Activated T-helper 1 cell treated with Interleukin-2 at 50 U/mL for 16 hours (primary cell): Measurements from ENCODE around the gene SDF4.
"Not testable (repeated sequence)": the region's sequence is repeated elsewhere in the genome, so short reads cannot be mapped to it uniquely, and the experiment has no call there.

Experiments
- DNase-seq: peaks from one replicate; pipeline ENCODE4 v3.0.0-alpha.2; 2020; ENCODE audit warnings: low read depth

The SDF4 gene

GRCh38 chr1:1179346-1179982 lies 52.3 kb downstream of the SDF4 start:
- DNase-seq = no peak

GRCh38 chr1:1178794-1179331 lies 52.9 kb downstream of the SDF4 start:
- no peak for DNase-seq

- DNase-seq = no peak
Observed at GRCh38 chr1:1177452-1178206, 54.2 kb downstream of the SDF4 start.

GRCh38 chr1:1176931-1177330 lies 54.9 kb downstream of the SDF4 start:
- DNase-seq = no peak

- not testable (repeated sequence) for DNase-seq
Observed at GRCh38 chr1:1176063-1176761, 55.6 kb downstream of the SDF4 start.

- no peak for DNase-seq
Observed at GRCh38 chr1:1175221-1176062, 56.4 kb downstream of the SDF4 start.

GRCh38 chr1:1173793-1174415 lies 57.9 kb downstream of the SDF4 start, which contains the start of gene TTLL10:
TSS of gene TTLL10 (plus strand) at chr1:1173880. CDS start at chr1:1179216, 5,336 bp downstream.
- peak; percentile 46 for DNase-seq

GRCh38 chr1:1173061-1173792 lies 58.6 kb downstream of the SDF4 start:
- no peak for DNase-seq

GRCh38 chr1:1171546-1172340 lies 60.1 kb downstream of the SDF4 start:
- no peak for DNase-seq

- no peak for DNase-seq
Observed at GRCh38 chr1:1171161-1171545, 60.6 kb downstream of the SDF4 start.

- no peak for DNase-seq
Observed at GRCh38 chr1:1170215-1171091, 61.3 kb downstream of the SDF4 start.

GRCh38 chr1:1169429-1170214 lies 62.2 kb downstream of the SDF4 start:
- DNase-seq = no peak

- DNase-seq = no peak
Observed at GRCh38 chr1:1168451-1169411, 63.1 kb downstream of the SDF4 start.

GRCh38 chr1:1167841-1168450 lies 63.9 kb downstream of the SDF4 start:
- no peak for DNase-seq

- DNase-seq = no peak
Observed at GRCh38 chr1:1167398-1167821, 64.4 kb downstream of the SDF4 start.
